K562 (cell line): ENCODE measurements around the gene HSD17B12. TPM values are rescaled to one million over a fixed set of nuclear protein-coding genes. Genes with fewer than 3 reads are reported as not detected.
A peak's percentile ranks its signal among the peaks of the same experiment; 100 is the strongest.

Experiments used
- ATF1 ChIP-seq, 2 experiments: fragments of 450-650 bp in 1 of 2; IDR thresholded peaks; 2 replicates each; pipeline ENCODE4 v1.6.1; 2016; ENCODE audit warnings: missing compliant biosample characterization in 1 of 2, missing genetic modification characterization in 1 of 2
- ELF1 ChIP-seq: fragments of 200-800 bp; sonication (Bioruptor generic); IDR thresholded peaks from 2 replicates; pipeline ENCODE4 v1.6.1; 2016; ENCODE audit warnings: missing genetic modification characterization, missing compliant biosample characterization
- FOXM1 ChIP-seq, 2 experiments: fragments of 450-650 bp in 1 of 2; sonication (generic) in 1 of 2; formaldehyde crosslinking in 1 of 2; IDR thresholded peaks; 2 replicates each; pipeline versions ENCODE4 v1.6.1 to v1.9.0; 2017 to 2022; ENCODE audit warnings: low read depth in 2 of 2, mild to moderate bottlenecking in 2 of 2, missing genetic modification reagents in 1 of 2, moderate library complexity in 1 of 2
- GTF2A2 ChIP-seq: IDR thresholded peaks from 2 replicates; pipeline ENCODE4 v1.6.1; 2016; ENCODE audit warnings: mild to moderate bottlenecking, missing genetic modification characterization, missing compliant biosample characterization
- HMGN3 ChIP-seq: IDR thresholded peaks from 2 replicates; pipeline ENCODE4 v1.6.1; 2011; ENCODE audit warnings: borderline replicate concordance, low read depth, mild to moderate bottlenecking, mixed read lengths, low read length; ENCODE audit not compliant: insufficient read length; ENCODE audit errors: extremely low read depth
- IRF9 ChIP-seq: fragments of 450-650 bp; IDR thresholded peaks from 2 replicates; pipeline ENCODE4 v1.6.1; 2016; ENCODE audit warnings: missing biosample characterization, missing genetic modification characterization
- KDM4B ChIP-seq, 2 experiments: fragments of 450-650 bp in 1 of 2; sonication (generic) in 1 of 2; IDR thresholded peaks; 2 replicates each; pipeline ENCODE4 v1.6.1; 2016 to 2017; ENCODE audit warnings: borderline replicate concordance in 2 of 2, antibody characterized with exemption in 1 of 2, low read depth in 1 of 2, mild to moderate bottlenecking in 1 of 2
- MXD1 ChIP-seq: fragments of 250-450 bp; sonication (Bioruptor Pico); IDR thresholded peaks from 2 replicates; pipeline ENCODE4 v1.8.0; 2021; ENCODE audit warnings: borderline replicate concordance, mild to moderate bottlenecking, moderate library complexity; ENCODE audit not compliant: poor library complexity, severe bottlenecking
- NCOA6 ChIP-seq: fragments of 450-650 bp; IDR thresholded peaks from 2 replicates; pipeline ENCODE4 v1.6.1; 2017; ENCODE audit warnings: mild to moderate bottlenecking
- NEUROD1 ChIP-seq: fragments of 150-350 bp; IDR thresholded peaks from 2 replicates; pipeline ENCODE4 v1.6.1; 2014; ENCODE audit warnings: borderline replicate concordance, low read length, low read depth; ENCODE audit not compliant: partially characterized antibody
- PHF20 ChIP-seq: fragments of 450-650 bp; IDR thresholded peaks from 2 replicates; pipeline ENCODE4 v1.6.1; 2018; ENCODE audit not compliant: partially characterized antibody
- PTTG1 ChIP-seq: fragments of 450-650 bp; IDR thresholded peaks from 2 replicates; pipeline ENCODE4 v1.6.1; 2016; ENCODE audit warnings: low read depth, mild to moderate bottlenecking, missing genetic modification characterization, missing compliant biosample characterization
- TAF15 ChIP-seq: fragments of 200-400 bp; formaldehyde crosslinking; IDR thresholded peaks from 2 replicates; pipeline ENCODE4 v1.6.1; 2017; ENCODE audit warnings: mild to moderate bottlenecking, low read depth, low read length, moderate library complexity
- TCF7 ChIP-seq: sonication (generic); IDR thresholded peaks from 2 replicates; pipeline ENCODE4 v1.6.1; 2016; ENCODE audit warnings: antibody characterized with exemption, borderline replicate concordance
- TSC22D4 ChIP-seq: fragments of 450-650 bp; IDR thresholded peaks from 2 replicates; pipeline ENCODE4 v1.6.1; 2016; ENCODE audit warnings: missing genetic modification characterization, missing biosample characterization, control low read depth
- ZKSCAN1 ChIP-seq: fragments of 150-350 bp; IDR thresholded peaks from 2 replicates; pipeline ENCODE4 v1.6.1; 2016; ENCODE audit warnings: low read depth, low read length
- ZNF277 ChIP-seq: fragments of 250-450 bp; sonication (Bioruptor Pico); IDR thresholded peaks from 2 replicates; pipeline ENCODE4 v1.8.0; 2022; ENCODE audit warnings: inconsistent platforms, mild to moderate bottlenecking, moderate library complexity, borderline replicate concordance
- ZNF347 ChIP-seq: fragments of 450-650 bp; formaldehyde crosslinking; IDR thresholded peaks from 2 replicates; pipeline ENCODE4 v1.4.0; 2020; ENCODE audit warnings: low read depth, mild to moderate bottlenecking, moderate library complexity
- ZNF511 ChIP-seq: sonication (generic); formaldehyde crosslinking; IDR thresholded peaks from 2 replicates; pipeline ENCODE4 v1.8.0; 2022; ENCODE audit warnings: mild to moderate bottlenecking, missing genetic modification reagents
- ZNF584 ChIP-seq: fragments of 200-800 bp; sonication (Bioruptor generic); IDR thresholded peaks from 2 replicates; pipeline ENCODE4 v1.6.1; 2016; ENCODE audit warnings: low read depth, mild to moderate bottlenecking, missing genetic modification characterization, missing compliant biosample characterization
- ZNF644 ChIP-seq: fragments of 200-800 bp; sonication (Bioruptor generic); IDR thresholded peaks from 2 replicates; pipeline ENCODE4 v1.6.1; 2016; ENCODE audit warnings: low read depth, missing genetic modification characterization, missing compliant biosample characterization
- polyA plus RNA-seq, 8 experiments: library from polyadenylated mRNA; depleted of rRNA in 4 of 8; stranded (reverse) in 5 of 8; unstranded in 3 of 8; fragments of >200 nt; fragmentation: Nextera tagmentation in 2 of 8; fragmentation: Illumina TruSeq in 1 of 8; extraction: Ambion mirVana in 2 of 8; extraction: Trizol in 1 of 8; gene quantifications; 2 replicates each; pipeline versions ENCODE4 v1.2.1 to v1.2.3, GENCODE V29; 2011 to 2014; ENCODE audit warnings: inconsistent platforms in 1 of 8, missing spikeins in 1 of 8
- total RNA-seq, 7 experiments: library from RNA; depleted of rRNA in 6 of 7; stranded (reverse); fragments of >200 nt in 6 of 7; fragmentation: Illumina TruSeq in 2 of 7; extraction: Trizol in 2 of 7; gene quantifications; 2 replicates each; pipeline versions ENCODE4 v1.2.1 to v1.2.3, GENCODE V29; 2011 to 2021; ENCODE audit warnings: low replicate concordance in 1 of 7

The HSD17B12 gene
- total and polyA plus RNA-seq, 9 of the 15 experiments (the other 6 are each of a cell fraction or from before 2014, with no cell fraction given): 9.1 to 34.5 (median 23.3) TPM

GRCh38 chr11:43880640-43881159 is 200.2 kb downstream of the HSD17B12 start, which contains the start of gene ALKBH3 (continued):
- TF ChIP-seq PTTG1: 0 out of 2 replicates have a peak, but pooled peaks have one; percentile 27
- TF ChIP-seq TAF15: no peak
- TF ChIP-seq ZNF511 (CRISPR knock-in tag): peak; percentile 66
- peak; percentile 49; the same call in 1 of the 2 replicates for TF ChIP-seq ATF1 (CRISPR knock-in tag; IDR thresholded peaks at IDR 0.05)
- peak; percentile 94 for TF ChIP-seq ATF1 (tag; IDR thresholded peaks at IDR 0.05)
- TF ChIP-seq PHF20: peak; percentile 99
- TF ChIP-seq KDM4B (IDR thresholded peaks at IDR 0.05; ENCODE audit: borderline replicate concordance in 2 of 2, low read depth in 1 of 2): peak in 1 of 2 experiments; percentile 93; a peak in 2 of 4 replicates
- TF ChIP-seq ZNF277 (CRISPR knock-in tag): no peak
- peak; percentile 40; the same call in 1 of the 2 replicates for TF ChIP-seq ZNF584
- TF ChIP-seq ELF1 (tag): peak; percentile 75
- 0 out of 2 replicates have a peak, but pooled peaks have one; percentile 59 for TF ChIP-seq TCF7
- no peak for TF ChIP-seq ZKSCAN1
- TF ChIP-seq GTF2A2: peak; percentile 63; the same call in 1 of the 2 replicates
- no peak for TF ChIP-seq MXD1 (CRISPR knock-in tag)
- no peak; the same call in 1 of the 2 replicates for TF ChIP-seq TSC22D4 (tag)
- peak; percentile 82 for TF ChIP-seq NCOA6
- no peak for TF ChIP-seq ZNF347 (CRISPR knock-in tag)
- no peak for TF ChIP-seq IRF9 (tag)
- TF ChIP-seq HMGN3: no peak
- 0 out of 2 replicates have a peak, but pooled peaks have one; percentile 46 for TF ChIP-seq ZNF644
- peak; percentile 39; the same call in 1 of the 2 replicates for TF ChIP-seq FOXM1 (IDR thresholded peaks at IDR 0.05; ENCODE audit: low read depth)
- TF ChIP-seq FOXM1 (CRISPR knock-in tag; IDR thresholded peaks at IDR 0.05; ENCODE audit: low read depth): no peak
- TF ChIP-seq NEUROD1: peak; percentile 48
